ENCODE data around the gene THOC7. TPM values are rescaled to one million over a fixed set of nuclear protein-coding genes. Genes with fewer than 3 reads are reported as not detected.

The THOC7 gene
- total RNA-seq, 1 experiment from 2014 or later = 53.0 TPM

- no peak overlapping the region for H3K27ac Mint-ChIP-seq
- CTCF ChIA-PET = interaction anchor here (0.5 to 1.3 kb wide), 3 partner anchors 11 to 27 kb away, joined by 3 to 6 read pairs (median 3); no protein-coding TSS in a partner anchor
- ATAC-seq (peak; percentile 17; the same call in 1 of the 2 replicates), DNase-seq (ENCODE audit: low spot score) (no peak)
- H3K4me1 Mint-ChIP-seq = peaks cover 15% of the 10 kb centered on the region
- no peaks in the 10 kb centered on the region for H3K36me3 Mint-ChIP-seq
- no peak overlapping the region for H3K4me3 Mint-ChIP-seq
- no peaks in the 10 kb centered on the region for H3K9me3 Mint-ChIP-seq
- POLR2A ChIA-PET = no interaction called here
- H3K27me3 Mint-ChIP-seq (ENCODE audit: low read depth) = no peaks in the 10 kb centered on the region
- TF ChIP-seq ZNF425 (CRISPR knock-in tag; conservative IDR thresholded peaks at IDR 0.05) (no peak), ZNF263 (CRISPR knock-in tag; IDR thresholded peaks at IDR 0.05; ENCODE audit: low read depth) (no peak)
Measured at GRCh38 chr3:63877737-63878393, 14.3 kb upstream of the THOC7 start.

- peaks cover 26% of the 10 kb centered on the region for H3K4me1 Mint-ChIP-seq
- no peaks in the 10 kb centered on the region for H3K36me3 Mint-ChIP-seq
- H3K27ac Mint-ChIP-seq = no peak overlapping the region
- no peak for DNase-seq (ENCODE audit: low spot score)
- ATAC-seq = no peak
- CTCF ChIA-PET = interaction anchor here (1.3 kb wide), 1 partner anchor 19 kb away, joined by 3 read pairs; no protein-coding TSS in a partner anchor
- POLR2A ChIA-PET = interaction anchor here (0.7 kb wide), 1 partner anchor 22 kb away, joined by 3 read pairs; no protein-coding TSS in a partner anchor
- no peak overlapping the region for H3K4me3 Mint-ChIP-seq
- H3K9me3 Mint-ChIP-seq = no peaks in the 10 kb centered on the region
- no peaks in the 10 kb centered on the region for H3K27me3 Mint-ChIP-seq (ENCODE audit: low read depth)
- TF ChIP-seq HMGXB4 (CRISPR knock-in tag; IDR thresholded peaks at IDR 0.05) (no peak), NFE2L1 (CRISPR knock-in tag; IDR thresholded peaks at IDR 0.05) (no peak), ARID4B (CRISPR knock-in tag; IDR thresholded peaks at IDR 0.05; ENCODE audit: borderline replicate concordance) (no peak), ZNF416 (CRISPR knock-in tag; IDR thresholded peaks at IDR 0.05) (no peak), ZSCAN18 (CRISPR knock-in tag; IDR thresholded peaks at IDR 0.05) (no peak), SP1 (CRISPR knock-in tag; conservative IDR thresholded peaks at IDR 0.05) (no peak), ZNF423 (CRISPR knock-in tag; IDR thresholded peaks at IDR 0.05) (no peak), NFATC4 (CRISPR knock-in tag; IDR thresholded peaks at IDR 0.05) (no peak), ZNF671 (CRISPR knock-in tag; IDR thresholded peaks at IDR 0.05) (no peak), GTF2I (CRISPR knock-in tag; conservative IDR thresholded peaks at IDR 0.05) (no peak), ZNF425 (CRISPR knock-in tag; conservative IDR thresholded peaks at IDR 0.05) (no peak), ZNF317 (CRISPR knock-in tag; IDR thresholded peaks at IDR 0.05; ENCODE audit: borderline replicate concordance, low read depth) (no peak), CDX4 (CRISPR knock-in tag; IDR thresholded peaks at IDR 0.05; ENCODE audit: borderline replicate concordance) (no peak), FOXK1 (CRISPR knock-in tag; IDR thresholded peaks at IDR 0.05) (no peak), ZMAT4 (CRISPR knock-in tag; IDR thresholded peaks at IDR 0.05) (no peak), ATF6 (CRISPR knock-in tag; IDR thresholded peaks at IDR 0.05) (no peak), ATF1 (CRISPR knock-in tag; IDR thresholded peaks at IDR 0.05) (no peak)
Measured at GRCh38 chr3:63876260-63876659, 12.7 kb upstream of the THOC7 start.
